GM19397 (cell line): ENCODE measurements around the gene TRIM43.
"Not testable (repeated sequence)": the region's sequence is repeated elsewhere in the genome, so short reads cannot be mapped to it uniquely, and the experiment has no call there.

ENCODE experiments used
- ATAC-seq: cut with Tn5 transposase; IDR thresholded peaks from one replicate; pipeline ENCODE4 v1.9.1; 2021; ENCODE audit warnings: mild to moderate bottlenecking, moderate library complexity; ENCODE audit not compliant: unreplicated experiment

TRIM43 gene

DNA sequence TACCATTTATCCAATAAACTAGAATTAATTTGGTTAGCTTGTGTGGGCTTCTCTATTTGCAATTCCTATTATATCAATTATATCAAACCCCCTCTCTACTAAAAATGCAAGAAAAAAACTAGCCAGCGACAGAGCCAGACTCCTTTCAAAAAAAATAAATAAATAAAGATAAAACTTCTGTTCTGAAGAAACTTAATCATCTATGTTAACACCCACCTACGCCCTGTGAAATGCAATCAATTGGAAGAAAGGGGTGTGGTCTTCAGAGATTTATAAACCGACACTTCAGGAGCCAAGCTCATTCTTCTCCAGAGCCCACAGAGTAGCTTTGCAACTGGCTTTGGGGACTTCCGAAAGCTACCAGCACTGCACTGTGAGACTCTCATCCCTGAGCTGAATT, at the start of gene TRIM43:
Gene TRIM43 (plus strand): TSS at position 301 of the 400 bp plus-strand sequence. CDS start 2,023 bp downstream, outside the sequence.
- ATAC-seq = not testable (repeated sequence)

GRCh38 chr2:95551055-95551568, 40.7 kb upstream of the TRIM43 start:
- ATAC-seq = no peak

- ATAC-seq = no peak
Observed at GRCh38 chr2:95552911-95553310, 38.9 kb upstream of the TRIM43 start.

GRCh38 chr2:95569170-95569569, 22.6 kb upstream of the TRIM43 start:
- ATAC-seq = no peak

DNA sequence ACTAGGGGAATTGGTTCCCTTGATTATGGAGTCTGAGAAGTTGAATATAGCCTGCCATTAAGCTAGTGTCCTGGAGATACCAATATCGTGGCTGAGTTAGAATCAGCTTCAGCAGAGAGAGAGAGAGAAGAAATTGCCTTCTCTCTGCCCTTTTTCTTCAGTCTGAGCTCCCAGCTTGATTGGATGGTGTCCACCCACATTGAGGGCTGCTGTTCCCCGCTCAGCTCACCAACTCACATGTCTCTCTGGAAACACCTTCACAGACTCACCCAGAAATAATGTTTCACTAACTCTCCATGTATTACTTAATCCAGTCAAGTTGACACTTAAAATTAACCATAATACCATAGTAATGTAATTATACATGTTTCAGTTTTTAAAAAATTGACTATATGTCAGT, 17.9 kb upstream of the TRIM43 start:
- no peak for ATAC-seq

GRCh38 chr2:95574506-95574905, 17.3 kb upstream of the TRIM43 start:
- no peak for ATAC-seq

GRCh38 chr2:95575857-95576256, 15.9 kb upstream of the TRIM43 start:
- ATAC-seq = no peak

GRCh38 chr2:95578539-95578938, 13.3 kb upstream of the TRIM43 start:
- no peak for ATAC-seq

DNA sequence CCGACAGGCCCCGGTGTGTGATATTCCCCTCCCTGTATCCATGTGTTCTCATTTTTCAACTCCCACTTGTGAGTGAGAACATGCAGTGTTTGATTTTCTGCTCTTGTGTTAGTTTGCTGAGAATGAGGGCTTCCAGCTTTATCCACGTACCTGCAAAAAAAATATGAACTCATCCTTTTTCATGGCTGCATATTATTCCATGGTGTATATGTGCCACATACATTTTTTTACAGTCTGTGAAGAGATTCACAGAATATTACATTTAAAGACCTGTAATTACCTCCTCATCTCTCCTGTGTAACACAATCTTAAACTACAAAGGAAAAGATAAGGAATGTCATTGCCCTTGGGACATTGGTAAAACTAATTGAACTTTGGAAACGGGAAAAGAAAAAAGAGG, 8.3 kb upstream of the TRIM43 start:
- not testable (repeated sequence) for ATAC-seq

GRCh38 chr2:95584321-95584720, 7.5 kb upstream of the TRIM43 start:
- not testable (repeated sequence) for ATAC-seq

DNA sequence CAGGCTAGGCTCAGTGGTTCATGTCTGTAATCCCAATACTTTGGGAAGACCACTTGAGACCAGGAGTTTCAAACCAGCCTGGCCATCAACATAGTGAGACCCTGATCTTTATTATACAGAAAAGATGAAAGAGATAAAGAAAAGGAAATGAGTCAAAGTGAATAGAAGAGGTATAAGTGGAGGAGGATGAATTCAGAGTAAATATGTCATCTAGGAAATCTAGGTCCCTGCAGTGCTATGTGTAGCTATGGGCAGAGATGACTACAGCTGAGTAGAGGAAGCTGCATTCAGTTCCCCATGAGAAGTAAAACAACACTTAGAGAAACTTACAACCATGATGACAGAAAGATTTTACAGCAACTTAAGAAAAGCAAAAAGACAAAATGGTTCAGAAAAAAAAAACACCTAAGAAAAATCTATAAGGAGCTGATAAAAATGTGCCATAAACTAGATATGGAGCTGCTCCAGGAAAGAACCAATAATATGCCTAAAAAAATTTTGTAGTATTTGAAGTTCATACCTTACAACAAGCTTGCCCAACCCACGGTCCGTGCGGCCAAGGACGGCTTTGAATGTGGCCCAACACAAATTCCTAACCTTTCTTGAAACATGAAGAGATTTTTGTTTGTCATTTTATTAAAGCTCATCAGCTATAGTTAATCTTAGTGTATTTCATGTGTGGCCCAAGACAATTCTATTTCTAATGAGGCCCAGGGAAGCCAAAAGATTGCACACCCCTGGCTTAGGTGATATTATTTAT, 1.8 kb upstream of the TRIM43 start:
- ATAC-seq = not testable (repeated sequence)

DNA sequence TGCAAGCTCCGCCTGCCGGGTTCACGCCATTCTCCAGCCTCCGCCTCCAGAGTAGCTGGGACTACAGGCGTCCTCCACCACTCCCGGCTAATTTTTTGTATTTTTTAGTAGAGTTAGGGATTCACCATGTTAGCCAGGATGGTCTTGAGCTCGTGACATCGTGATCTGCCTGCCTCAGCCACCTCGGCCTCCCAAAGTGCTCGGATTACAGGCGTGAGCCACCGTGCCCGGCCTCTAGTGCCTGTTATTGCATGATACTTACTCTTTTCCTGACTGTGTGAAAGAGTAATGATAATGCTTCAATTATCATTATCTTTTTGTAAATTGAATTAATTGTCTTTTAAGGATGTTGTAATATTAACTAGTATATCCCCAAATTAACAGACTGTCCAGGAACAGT, 1.2 kb downstream of the TRIM43 start:
- not testable (repeated sequence) for ATAC-seq

DNA sequence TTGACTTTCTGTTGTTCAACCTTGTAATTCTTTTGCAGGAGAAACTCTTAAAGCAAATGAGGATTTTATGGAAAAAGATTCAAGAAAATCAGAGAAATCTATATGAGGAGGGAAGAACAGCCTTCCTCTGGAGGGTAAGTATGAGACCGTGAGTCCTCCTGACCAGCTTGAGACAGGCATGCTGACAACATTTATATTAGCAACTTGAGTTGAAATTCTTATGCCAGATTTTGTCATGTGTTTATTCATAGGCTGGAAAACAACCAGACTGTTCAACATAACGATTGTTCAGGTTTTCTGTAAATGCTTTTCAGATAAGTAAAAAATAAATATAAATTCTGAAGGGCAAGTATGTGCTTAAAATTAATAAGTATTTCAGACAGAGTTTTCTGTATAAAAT, 3.2 kb downstream of the TRIM43 start:
- ATAC-seq = not testable (repeated sequence)

- not testable (repeated sequence) for ATAC-seq
Observed at GRCh38 chr2:95601301-95601700, 9.5 kb downstream of the TRIM43 start.

GRCh38 chr2:95602146-95602545, 10.3 kb downstream of the TRIM43 start:
- ATAC-seq = not testable (repeated sequence)

GRCh38 chr2:95608356-95608755, 16.6 kb downstream of the TRIM43 start:
- not testable (repeated sequence) for ATAC-seq

DNA sequence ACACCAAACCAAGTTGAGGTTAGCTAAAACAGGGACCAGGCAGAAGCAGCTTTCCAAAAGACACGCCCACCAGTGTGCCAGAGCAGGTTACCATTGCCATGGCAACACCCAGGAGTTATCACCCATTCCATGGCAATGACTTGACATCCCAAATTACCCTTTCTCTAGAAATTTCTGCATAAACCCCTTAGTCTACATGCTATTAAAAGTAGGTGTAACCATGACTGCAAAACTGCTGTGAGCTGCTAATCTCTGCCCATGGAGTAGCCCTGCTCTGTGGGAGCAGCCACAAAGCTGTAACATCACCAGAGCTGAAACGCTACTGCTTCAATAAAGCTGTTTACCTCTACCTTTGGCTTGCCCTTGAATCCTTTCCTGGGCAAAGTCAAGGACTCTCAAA, 18.0 kb downstream of the TRIM43 start:
- ATAC-seq = not testable (repeated sequence)

GRCh38 chr2:95613048-95613447, 21.2 kb downstream of the TRIM43 start:
- not testable (repeated sequence) for ATAC-seq

- ATAC-seq = not testable (repeated sequence)
Observed at GRCh38 chr2:95622728-95623127, 30.9 kb downstream of the TRIM43 start.

DNA sequence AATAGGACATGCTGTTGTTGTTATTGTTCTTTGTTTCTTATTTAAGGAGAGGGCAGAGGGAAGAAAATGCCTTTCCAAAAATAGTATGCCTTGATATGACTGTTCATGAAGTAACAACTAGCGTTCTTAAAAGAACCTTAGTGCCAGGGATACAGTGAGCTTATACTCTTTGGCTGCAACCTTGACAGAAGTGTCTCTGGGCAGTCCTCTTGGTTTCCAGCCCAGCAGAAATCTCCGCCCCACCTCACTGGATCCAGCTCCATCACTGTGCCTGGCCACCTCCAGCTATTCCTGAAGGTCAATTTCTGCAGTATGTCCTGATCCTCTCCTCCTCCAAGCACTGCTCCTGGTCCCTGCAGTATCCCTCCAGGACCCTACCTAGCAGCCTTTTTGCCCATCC, 39.2 kb downstream of the TRIM43 start:
- not testable (repeated sequence) for ATAC-seq

DNA sequence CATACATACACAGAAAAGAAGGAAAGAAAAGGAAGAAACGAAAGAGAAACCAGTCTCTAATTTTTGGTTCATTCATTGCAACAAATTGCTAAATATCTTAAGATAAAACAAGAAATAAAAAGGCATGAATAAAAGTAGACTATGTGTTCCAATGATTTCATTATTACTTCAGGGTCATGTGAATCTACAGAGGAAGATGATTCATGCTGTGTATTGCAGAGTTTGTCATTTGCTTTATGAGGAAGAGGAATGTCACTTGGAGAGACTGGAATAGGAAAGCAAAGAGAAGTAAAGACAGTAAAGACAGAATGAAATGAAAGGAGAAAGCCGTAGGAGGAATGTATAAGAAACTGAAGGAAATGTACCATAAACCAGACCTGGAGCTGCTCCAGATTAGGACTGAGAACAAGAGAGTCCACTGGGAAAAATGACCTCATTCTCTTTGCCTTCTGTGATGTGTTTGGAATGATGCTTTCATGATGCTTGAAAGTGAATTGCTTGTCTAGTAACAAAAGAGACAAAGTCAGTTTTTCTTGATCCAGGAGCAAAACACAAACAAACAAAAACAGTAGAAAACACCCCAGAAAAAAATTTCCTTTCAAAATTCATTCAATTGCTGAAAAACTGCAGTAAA, 41.9 kb downstream of the TRIM43 start:
- not testable (repeated sequence) for ATAC-seq
